WTC11 (cell line): ENCODE results near the gene IP6K3. TPM values are rescaled to one million over a fixed set of nuclear protein-coding genes. Genes with fewer than 3 reads are reported as not detected.

Source experiments
- ATAC-seq: fragments of 200-7000 bp; cut with Tn5 transposase; 2 replicates; pipeline ENCODE4 v1.10.0; 2021; ENCODE audit warnings: mild to moderate bottlenecking, moderate library complexity
- CTCF ChIA-PET: fragments of 300-600 bp; sonication (Branson Sonifier 250); formaldehyde crosslinking; loops from one replicate; lab custom pipeline; 2021; ENCODE audit warnings: antibody characterized with exemption; lab: Charles Lee
- POLR2A ChIA-PET: fragments of 350-600 bp; sonication (Branson Sonifier 250); formaldehyde crosslinking; loops from one replicate; lab custom pipeline; 2021; ENCODE audit warnings: antibody characterized with exemption; lab: Charles Lee
- DNase-seq: peaks from one replicate; pipeline ENCODE4 v3.0.0; 2021; ENCODE audit warnings: low spot score
- H3K27ac Mint-ChIP-seq: 2 replicates; pipeline ENCODE4 v1.8.0; 2021; ENCODE audit warnings: mixed read lengths
- H3K27me3 Mint-ChIP-seq: 2 replicates; pipeline ENCODE4 v1.8.0; 2021; ENCODE audit warnings: low read depth, mild to moderate bottlenecking, moderate library complexity, mixed read lengths
- H3K36me3 Mint-ChIP-seq: 2 replicates; pipeline ENCODE4 v1.8.0; 2021; ENCODE audit warnings: mixed read lengths
- H3K4me1 Mint-ChIP-seq: 2 replicates; pipeline ENCODE4 v1.8.0; 2022; ENCODE audit warnings: mixed read lengths
- H3K4me3 Mint-ChIP-seq: 2 replicates; pipeline ENCODE4 v1.8.0; 2021; ENCODE audit warnings: mild to moderate bottlenecking, moderate library complexity, mixed read lengths
- H3K9me3 Mint-ChIP-seq: 2 replicates; pipeline ENCODE4 v1.8.0; 2021; ENCODE audit warnings: mixed read lengths
- AFF4 ChIP-seq: sonication (generic); formaldehyde crosslinking; IDR thresholded peaks from 2 replicates; pipeline ENCODE4 v1.8.1; 2023; ENCODE audit warnings: mild to moderate bottlenecking, missing genetic modification reagents, borderline replicate concordance
- ATF1 ChIP-seq: sonication (generic); formaldehyde crosslinking; IDR thresholded peaks from 2 replicates; pipeline ENCODE4 v1.8.1; 2023; ENCODE audit warnings: mild to moderate bottlenecking, moderate library complexity, missing genetic modification reagents
- ATF6 ChIP-seq: sonication (generic); formaldehyde crosslinking; IDR thresholded peaks from 2 replicates; pipeline ENCODE4 v1.8.1; 2023; ENCODE audit warnings: mild to moderate bottlenecking, missing genetic modification reagents
- CREB1 ChIP-seq: sonication (generic); formaldehyde crosslinking; IDR thresholded peaks from 2 replicates; pipeline ENCODE4 v1.8.0; 2023; ENCODE audit warnings: mild to moderate bottlenecking, missing genetic modification reagents
- JUN ChIP-seq: sonication (generic); formaldehyde crosslinking; IDR thresholded peaks from 2 replicates; pipeline ENCODE4 v1.8.0; 2023; ENCODE audit warnings: mild to moderate bottlenecking, missing genetic modification reagents
- KAT7 ChIP-seq: sonication (generic); formaldehyde crosslinking; IDR thresholded peaks from 2 replicates; pipeline ENCODE4 v1.8.1; 2023; ENCODE audit warnings: missing genetic modification reagents, mild to moderate bottlenecking, borderline replicate concordance
- MXD4 ChIP-seq: fragments of 250-450 bp; sonication (Bioruptor Pico); IDR thresholded peaks from 2 replicates; pipeline ENCODE4 v1.8.0; 2021; ENCODE audit warnings: mild to moderate bottlenecking, moderate library complexity, borderline replicate concordance
- NFYB ChIP-seq: sonication (generic); formaldehyde crosslinking; conservative IDR thresholded peaks from 2 replicates; pipeline ENCODE4 v1.8.0; 2022; ENCODE audit warnings: low read depth, missing genetic modification reagents
- NR3C1 ChIP-seq: sonication (generic); formaldehyde crosslinking; conservative IDR thresholded peaks from 2 replicates; pipeline ENCODE4 v1.8.1; 2023; ENCODE audit warnings: low read depth, mild to moderate bottlenecking, missing genetic modification reagents
- TP53 ChIP-seq: sonication (generic); formaldehyde crosslinking; IDR thresholded peaks from 2 replicates; pipeline ENCODE4 v1.8.1; 2023; ENCODE audit warnings: mild to moderate bottlenecking, missing genetic modification reagents
- ZNF219 ChIP-seq: sonication (generic); formaldehyde crosslinking; IDR thresholded peaks from 2 replicates; pipeline ENCODE4 v1.8.0; 2023; ENCODE audit warnings: missing genetic modification reagents, mild to moderate bottlenecking, borderline replicate concordance
- ZNF396 ChIP-seq: fragments of 250-450 bp; sonication (Bioruptor Pico); IDR thresholded peaks from 2 replicates; pipeline ENCODE4 v1.8.0; 2021; ENCODE audit warnings: mild to moderate bottlenecking, moderate library complexity, borderline replicate concordance
- ZNF423 ChIP-seq: fragments of 250-450 bp; sonication (Bioruptor Pico); IDR thresholded peaks from 2 replicates; pipeline ENCODE4 v2.1.2; 2022; ENCODE audit warnings: mild to moderate bottlenecking, moderate library complexity
- total RNA-seq: library from RNA; stranded (reverse); gene quantifications from 3 replicates; pipeline ENCODE4 v1.2.3, GENCODE V29; 2021
- TF ChIP-seq, protein P1 (sequence below): sonication (generic); formaldehyde crosslinking; IDR thresholded peaks from 2 replicates; pipeline ENCODE4 v1.8.1; 2022; ENCODE audit warnings: mild to moderate bottlenecking, moderate library complexity, missing genetic modification reagents
- TF ChIP-seq, protein P2 (sequence below): sonication (generic); formaldehyde crosslinking; conservative IDR thresholded peaks from 2 replicates; pipeline ENCODE4 v1.8.1; 2023; ENCODE audit warnings: mild to moderate bottlenecking, low read depth, missing genetic modification reagents, moderate library complexity
- TF ChIP-seq, protein P3 (sequence below): sonication (generic); formaldehyde crosslinking; IDR thresholded peaks from 2 replicates; pipeline ENCODE4 v1.8.1; 2023; ENCODE audit warnings: mild to moderate bottlenecking, missing genetic modification reagents, moderate library complexity
- TF ChIP-seq, protein P4 (sequence below): sonication (generic); formaldehyde crosslinking; IDR thresholded peaks from 2 replicates; pipeline ENCODE4 v1.8.0; 2022; ENCODE audit warnings: mild to moderate bottlenecking, missing genetic modification reagents

IP6K3 gene
- total RNA-seq, 1 experiment from 2014 or later, result 1.1 TPM

GRCh38 chr6:33725222-33725621, 21.5 kb downstream of the IP6K3 start:
- Mint-ChIP-seq H3K36me3 (no peaks in the 10 kb centered on the region), H3K4me1 (peaks cover 20% of the 10 kb centered on the region), H3K9me3 (no peaks in the 10 kb centered on the region), H3K4me3 (no peak overlapping the region), H3K27ac (no peak overlapping the region), H3K27me3 (no peaks in the 10 kb centered on the region; the same call in 1 of the 2 replicates)
- ChIA-PET CTCF (interaction anchor here (0.9 to 1.3 kb wide), 2 partner anchors 12 to 92 kb away, joined by 3 read pairs; no protein-coding TSS in a partner anchor), POLR2A (no interaction called here)
- TF ChIP-seq ZNF423 (0 out of 2 replicates have a peak, but pooled peaks have one; percentile 10), ZNF219 (CRISPR knock-in tag) (no peak)
- DNase-seq, result no peak
- no peak for ATAC-seq

DNA sequence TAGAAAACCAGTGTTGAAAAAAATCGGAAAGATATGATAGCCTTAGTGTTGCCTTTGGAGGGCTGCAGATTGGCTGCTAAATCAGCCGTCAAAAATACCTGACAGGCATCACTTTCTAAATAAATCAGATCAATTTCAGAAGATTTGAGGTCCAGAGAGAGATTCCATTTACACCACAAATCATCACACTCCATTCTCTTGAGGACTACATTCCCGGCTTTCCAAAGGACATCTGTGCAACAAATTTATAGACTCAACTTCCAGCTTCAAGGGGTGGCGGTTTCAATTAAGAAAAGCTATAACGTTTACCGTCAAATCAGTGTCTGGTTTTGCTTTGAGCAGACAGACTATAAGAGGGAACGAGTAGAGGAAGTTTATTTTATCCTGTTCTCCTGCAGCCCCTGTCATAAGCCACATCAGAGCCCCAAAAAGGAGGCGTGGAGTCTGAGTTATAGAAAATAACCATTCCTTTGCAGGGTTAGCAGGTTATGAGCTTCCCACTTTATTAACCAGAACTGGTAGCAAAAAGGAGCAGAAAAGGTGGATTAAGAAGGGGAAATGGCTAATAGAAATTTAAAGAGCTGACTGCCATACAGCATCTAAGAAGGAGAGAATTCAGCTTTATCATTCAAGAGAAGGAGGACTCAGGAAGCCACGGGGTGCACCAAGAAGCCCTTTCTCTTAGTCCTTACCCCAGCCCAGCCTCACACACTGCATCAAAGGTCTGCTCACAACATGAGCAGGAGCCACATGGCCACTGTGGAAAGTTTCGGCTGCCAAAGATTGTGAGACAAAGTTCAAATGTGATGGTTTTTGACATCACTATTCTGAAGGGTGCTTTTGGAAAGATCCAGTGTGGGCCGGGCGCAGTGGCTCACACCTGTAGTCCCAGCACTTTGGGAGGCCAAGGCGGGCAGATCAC, 22.3 kb downstream of the IP6K3 start:
- H3K4me3 Mint-ChIP-seq, result no peak overlapping the region
- ChIA-PET POLR2A (interaction anchor here (0.6 kb wide), 1 partner anchor 234 kb away, joined by 3 read pairs; no protein-coding TSS in a partner anchor), CTCF (interaction anchor here (1.0 to 1.8 kb wide), 4 partner anchors 9 to 331 kb away, joined by 4 to 5 read pairs (median 4); partner anchors contain the start of gene UQCC2)
- H3K27me3 Mint-ChIP-seq, result peaks cover 2% of the 10 kb centered on the region; the same call in 1 of the 2 replicates
- no peaks in the 10 kb centered on the region for H3K36me3 Mint-ChIP-seq
- ATAC-seq (no peak; the same call in 1 of the 2 replicates), DNase-seq (no peak)
- no peak overlapping the region for H3K27ac Mint-ChIP-seq
- peaks cover 20% of the 10 kb centered on the region for H3K4me1 Mint-ChIP-seq
- H3K9me3 Mint-ChIP-seq, result no peaks in the 10 kb centered on the region
- TF ChIP-seq KAT7 (CRISPR knock-in tag) (no peak), TP53 (CRISPR knock-in tag) (no peak), ZNF396 (CRISPR knock-in tag) (no peak), ATF6 (CRISPR knock-in tag) (no peak), NR3C1 (CRISPR knock-in tag) (no peak), JUN (no peak), MXD4 (CRISPR knock-in tag) (no peak), AFF4 (no peak), CREB1 (CRISPR knock-in tag) (no peak), NFYB (no peak), ATF1 (CRISPR knock-in tag) (no peak), ZNF423 (no peak)
- TF ChIP-seq, protein P1, sequence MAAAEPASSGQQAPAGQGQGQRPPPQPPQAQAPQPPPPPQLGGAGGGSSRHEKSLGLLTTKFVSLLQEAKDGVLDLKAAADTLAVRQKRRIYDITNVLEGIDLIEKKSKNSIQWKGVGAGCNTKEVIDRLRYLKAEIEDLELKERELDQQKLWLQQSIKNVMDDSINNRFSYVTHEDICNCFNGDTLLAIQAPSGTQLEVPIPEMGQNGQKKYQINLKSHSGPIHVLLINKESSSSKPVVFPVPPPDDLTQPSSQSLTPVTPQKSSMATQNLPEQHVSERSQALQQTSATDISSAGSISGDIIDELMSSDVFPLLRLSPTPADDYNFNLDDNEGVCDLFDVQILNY, result no peak
- TF ChIP-seq, protein P2, sequence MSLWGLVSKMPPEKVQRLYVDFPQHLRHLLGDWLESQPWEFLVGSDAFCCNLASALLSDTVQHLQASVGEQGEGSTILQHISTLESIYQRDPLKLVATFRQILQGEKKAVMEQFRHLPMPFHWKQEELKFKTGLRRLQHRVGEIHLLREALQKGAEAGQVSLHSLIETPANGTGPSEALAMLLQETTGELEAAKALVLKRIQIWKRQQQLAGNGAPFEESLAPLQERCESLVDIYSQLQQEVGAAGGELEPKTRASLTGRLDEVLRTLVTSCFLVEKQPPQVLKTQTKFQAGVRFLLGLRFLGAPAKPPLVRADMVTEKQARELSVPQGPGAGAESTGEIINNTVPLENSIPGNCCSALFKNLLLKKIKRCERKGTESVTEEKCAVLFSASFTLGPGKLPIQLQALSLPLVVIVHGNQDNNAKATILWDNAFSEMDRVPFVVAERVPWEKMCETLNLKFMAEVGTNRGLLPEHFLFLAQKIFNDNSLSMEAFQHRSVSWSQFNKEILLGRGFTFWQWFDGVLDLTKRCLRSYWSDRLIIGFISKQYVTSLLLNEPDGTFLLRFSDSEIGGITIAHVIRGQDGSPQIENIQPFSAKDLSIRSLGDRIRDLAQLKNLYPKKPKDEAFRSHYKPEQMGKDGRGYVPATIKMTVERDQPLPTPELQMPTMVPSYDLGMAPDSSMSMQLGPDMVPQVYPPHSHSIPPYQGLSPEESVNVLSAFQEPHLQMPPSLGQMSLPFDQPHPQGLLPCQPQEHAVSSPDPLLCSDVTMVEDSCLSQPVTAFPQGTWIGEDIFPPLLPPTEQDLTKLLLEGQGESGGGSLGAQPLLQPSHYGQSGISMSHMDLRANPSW (CRISPR knock-in tag), result no peak
- TF ChIP-seq, protein P3, sequence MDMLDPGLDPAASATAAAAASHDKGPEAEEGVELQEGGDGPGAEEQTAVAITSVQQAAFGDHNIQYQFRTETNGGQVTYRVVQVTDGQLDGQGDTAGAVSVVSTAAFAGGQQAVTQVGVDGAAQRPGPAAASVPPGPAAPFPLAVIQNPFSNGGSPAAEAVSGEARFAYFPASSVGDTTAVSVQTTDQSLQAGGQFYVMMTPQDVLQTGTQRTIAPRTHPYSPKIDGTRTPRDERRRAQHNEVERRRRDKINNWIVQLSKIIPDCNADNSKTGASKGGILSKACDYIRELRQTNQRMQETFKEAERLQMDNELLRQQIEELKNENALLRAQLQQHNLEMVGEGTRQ, result no peak
- TF ChIP-seq, protein P4, sequence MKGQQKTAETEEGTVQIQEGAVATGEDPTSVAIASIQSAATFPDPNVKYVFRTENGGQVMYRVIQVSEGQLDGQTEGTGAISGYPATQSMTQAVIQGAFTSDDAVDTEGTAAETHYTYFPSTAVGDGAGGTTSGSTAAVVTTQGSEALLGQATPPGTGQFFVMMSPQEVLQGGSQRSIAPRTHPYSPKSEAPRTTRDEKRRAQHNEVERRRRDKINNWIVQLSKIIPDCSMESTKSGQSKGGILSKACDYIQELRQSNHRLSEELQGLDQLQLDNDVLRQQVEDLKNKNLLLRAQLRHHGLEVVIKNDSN (CRISPR knock-in tag), result no peak
